Measurements from ENCODE around the gene TCEA3.

DNA sequence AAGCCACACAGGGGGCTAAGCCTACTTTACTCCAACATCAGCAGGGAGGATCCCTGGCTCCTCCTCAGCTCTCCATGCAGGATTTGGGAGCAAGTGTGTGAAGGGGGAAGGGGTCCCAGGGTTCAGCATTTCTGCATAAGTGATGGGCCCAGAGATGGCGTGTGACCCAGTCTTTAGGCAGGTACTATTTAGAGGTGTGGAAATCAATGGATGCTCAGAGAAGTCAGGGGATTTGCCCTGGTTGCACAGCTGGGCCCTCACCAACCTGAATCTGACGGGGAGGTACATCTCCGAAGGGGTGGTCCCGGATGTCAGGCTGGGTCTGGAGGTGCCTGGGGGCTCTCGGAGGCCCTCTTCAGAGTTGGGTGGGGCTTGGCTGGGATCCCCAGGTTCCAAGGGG lies 6.9 kb upstream of the TCEA3 start:
- TF ChIP-seq, protein P1, sequence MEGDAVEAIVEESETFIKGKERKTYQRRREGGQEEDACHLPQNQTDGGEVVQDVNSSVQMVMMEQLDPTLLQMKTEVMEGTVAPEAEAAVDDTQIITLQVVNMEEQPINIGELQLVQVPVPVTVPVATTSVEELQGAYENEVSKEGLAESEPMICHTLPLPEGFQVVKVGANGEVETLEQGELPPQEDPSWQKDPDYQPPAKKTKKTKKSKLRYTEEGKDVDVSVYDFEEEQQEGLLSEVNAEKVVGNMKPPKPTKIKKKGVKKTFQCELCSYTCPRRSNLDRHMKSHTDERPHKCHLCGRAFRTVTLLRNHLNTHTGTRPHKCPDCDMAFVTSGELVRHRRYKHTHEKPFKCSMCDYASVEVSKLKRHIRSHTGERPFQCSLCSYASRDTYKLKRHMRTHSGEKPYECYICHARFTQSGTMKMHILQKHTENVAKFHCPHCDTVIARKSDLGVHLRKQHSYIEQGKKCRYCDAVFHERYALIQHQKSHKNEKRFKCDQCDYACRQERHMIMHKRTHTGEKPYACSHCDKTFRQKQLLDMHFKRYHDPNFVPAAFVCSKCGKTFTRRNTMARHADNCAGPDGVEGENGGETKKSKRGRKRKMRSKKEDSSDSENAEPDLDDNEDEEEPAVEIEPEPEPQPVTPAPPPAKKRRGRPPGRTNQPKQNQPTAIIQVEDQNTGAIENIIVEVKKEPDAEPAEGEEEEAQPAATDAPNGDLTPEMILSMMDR (optimal IDR thresholded peaks at IDR 0.05 in 1 of 3, IDR thresholded peaks at IDR 0.05 in 1 of 3, conservative IDR thresholded peaks at IDR 0.05 in 1 of 3; ENCODE audit: extremely low read depth in 1 of 3, insufficient read depth in 2 of 3, low read length in 3 of 3) = no peak
- TF ChIP-seq EZH2 (IDR thresholded peaks at IDR 0.05; ENCODE audit: low read length) = no peak

Measured in keratinocyte (primary cell).